BLaER1 treated with 17β-estradiol and CSF1 and Interleukin-3, amounts not matched to agents 10 nM and 100 nM (cell line): Measurements from ENCODE around the gene TMEM17.

Experiments used
- H3K27ac ChIP-seq, 11 experiments: shearing (Covaris generic); formaldehyde crosslinking; 2 replicates each; pipeline ENCODE4 v1.8.1; 2022
- H3K27me3 ChIP-seq, 11 experiments: shearing (Covaris generic); formaldehyde crosslinking; 2 replicates each; pipeline ENCODE4 v1.8.1; 2022
- H3K36me3 ChIP-seq, 11 experiments: shearing (Covaris generic); formaldehyde crosslinking; 2 replicates each; pipeline ENCODE4 v1.8.1; 2022
- H3K4me1 ChIP-seq, 10 experiments: shearing (Covaris generic); formaldehyde crosslinking; 2 replicates each; pipeline ENCODE4 v1.8.1; 2022
- H3K4me2 ChIP-seq, 11 experiments: shearing (Covaris generic); formaldehyde crosslinking; 2 replicates each; pipeline ENCODE4 v1.8.1; 2022
- H3K4me3 ChIP-seq, 10 experiments: shearing (Covaris generic); formaldehyde crosslinking; 2 replicates each; pipeline ENCODE4 v1.8.1; 2022
- H3K9ac ChIP-seq, 11 experiments: shearing (Covaris generic); formaldehyde crosslinking; 2 replicates each; pipeline ENCODE4 v1.8.1; 2022
- H3K9me3 ChIP-seq, 11 experiments: shearing (Covaris generic); formaldehyde crosslinking; replicated peaks in 1 of 11; 2 replicates each; pipeline ENCODE4 v1.8.1; 2022
- H4K20me1 ChIP-seq, 11 experiments: shearing (Covaris generic); formaldehyde crosslinking; 2 replicates each; pipeline ENCODE4 v1.8.1; 2022
- Cebpa-rat ChIP-seq, 11 experiments: shearing (Covaris generic); IDR thresholded peaks; 2 replicates each; pipeline ENCODE4 v1.8.1; 2022

TMEM17 gene

DNA sequence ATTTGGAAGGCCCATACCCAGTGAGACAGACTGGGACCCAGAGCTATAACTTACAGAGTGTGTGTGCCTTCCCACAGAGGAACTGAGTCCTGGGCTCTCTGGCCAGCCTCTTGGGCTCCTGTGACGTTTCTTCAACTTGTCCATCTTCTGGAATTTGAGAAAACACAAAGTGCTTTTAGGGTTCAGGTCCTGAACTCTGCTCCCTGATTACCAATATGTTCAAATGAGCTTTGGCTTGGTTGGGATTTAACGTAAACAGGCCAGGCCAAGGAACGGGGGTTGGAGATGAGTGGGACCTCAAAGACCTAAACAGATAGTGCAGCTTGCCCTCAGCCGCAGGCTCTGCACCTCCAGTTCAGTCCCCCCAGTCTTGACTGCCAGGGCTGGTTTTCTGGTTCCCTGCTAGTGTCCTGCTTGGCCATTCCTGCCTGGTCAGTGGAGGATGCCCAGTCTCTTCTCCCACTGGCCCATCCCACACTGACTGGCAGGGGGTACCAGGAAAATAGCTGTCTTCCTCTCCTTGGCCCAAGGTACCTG is 44.9 kb downstream of the TMEM17 start:
- H3K9ac ChIP-seq = no peak overlapping the region
- peaks cover 0 to 7% (median 0%) of the 10 kb centered on the region in 11 experiments; a peak in 1 of 22 replicates for H3K27me3 ChIP-seq
- H3K4me1 ChIP-seq = peaks cover 0 to 8% (median 4%) of the 10 kb centered on the region in 10 experiments; a peak in 3 of 20 replicates
- no peak overlapping the region for H3K27ac ChIP-seq
- no peak overlapping the region for H3K4me3 ChIP-seq
- no peaks in the 10 kb centered on the region for H3K9me3 ChIP-seq
- TF ChIP-seq Cebpa-rat (IDR thresholded peaks at IDR 0.05) = no peak
- H3K36me3 ChIP-seq = no peaks in the 10 kb centered on the region
- no peak overlapping the region for H3K4me2 ChIP-seq
- H4K20me1 ChIP-seq = no peaks in the 10 kb centered on the region

DNA sequence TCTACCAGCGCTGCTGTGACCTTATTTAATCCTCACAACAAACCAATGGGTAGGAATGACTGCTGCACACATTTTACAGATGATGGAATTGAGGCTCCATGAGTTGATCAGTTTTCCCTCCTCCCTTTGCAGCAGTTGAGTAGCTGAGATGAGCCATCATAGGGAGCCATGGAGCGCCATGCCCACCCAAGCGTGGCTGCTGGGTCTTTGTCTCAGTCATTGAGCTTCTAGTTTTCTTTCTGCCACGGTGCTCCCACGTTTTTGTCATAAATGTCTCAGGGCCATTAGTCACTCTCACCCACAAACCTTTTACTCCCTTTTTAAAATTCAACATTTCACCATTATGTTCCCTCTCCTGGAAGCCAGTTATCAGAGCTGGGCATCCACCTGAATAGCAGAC is 45.8 kb downstream of the TMEM17 start:
- Histone ChIP-seq H3K4me3 (no peak overlapping the region), H4K20me1 (no peaks in the 10 kb centered on the region), H3K4me1 (peaks cover 0 to 8% (median 4%) of the 10 kb centered on the region in 10 experiments; a peak in 3 of 20 replicates), H3K4me2 (no peak overlapping the region), H3K9ac (no peak overlapping the region), H3K36me3 (no peaks in the 10 kb centered on the region), H3K27ac (no peak overlapping the region), H3K27me3 (peaks cover 0 to 7% (median 0%) of the 10 kb centered on the region in 11 experiments; a peak in 1 of 22 replicates), H3K9me3 (no peaks in the 10 kb centered on the region)
- no peak for TF ChIP-seq Cebpa-rat (IDR thresholded peaks at IDR 0.05)

DNA sequence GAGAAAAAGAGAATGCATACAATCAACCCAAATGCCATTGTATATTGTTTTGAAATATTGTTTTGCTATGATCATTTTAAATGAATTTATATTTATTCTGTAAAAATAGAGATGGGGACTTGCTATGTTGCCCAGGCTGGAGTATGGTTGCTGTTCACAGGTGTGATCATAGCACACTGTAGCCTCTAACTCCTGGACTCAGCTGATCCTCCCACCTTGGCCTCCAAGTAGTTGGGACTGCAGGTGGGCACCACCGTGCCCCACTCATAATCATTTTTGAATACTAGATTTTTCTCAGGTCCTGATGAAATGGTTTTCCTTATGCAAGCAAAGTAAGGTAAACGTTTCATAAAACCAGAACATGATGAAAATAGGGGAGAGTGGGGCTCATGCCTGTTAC is 46.3 kb downstream of the TMEM17 start:
- Histone ChIP-seq H4K20me1 (no peaks in the 10 kb centered on the region), H3K27ac (no peak overlapping the region), H3K9ac (no peak overlapping the region), H3K4me2 (no peak overlapping the region), H3K4me3 (no peak overlapping the region), H3K36me3 (no peaks in the 10 kb centered on the region), H3K4me1 (peaks cover 0 to 8% (median 4%) of the 10 kb centered on the region in 10 experiments; a peak in 3 of 20 replicates), H3K27me3 (peaks cover 0 to 7% (median 0%) of the 10 kb centered on the region in 11 experiments; a peak in 1 of 22 replicates), H3K9me3 (no peaks in the 10 kb centered on the region)
- no peak for TF ChIP-seq Cebpa-rat (IDR thresholded peaks at IDR 0.05)

DNA sequence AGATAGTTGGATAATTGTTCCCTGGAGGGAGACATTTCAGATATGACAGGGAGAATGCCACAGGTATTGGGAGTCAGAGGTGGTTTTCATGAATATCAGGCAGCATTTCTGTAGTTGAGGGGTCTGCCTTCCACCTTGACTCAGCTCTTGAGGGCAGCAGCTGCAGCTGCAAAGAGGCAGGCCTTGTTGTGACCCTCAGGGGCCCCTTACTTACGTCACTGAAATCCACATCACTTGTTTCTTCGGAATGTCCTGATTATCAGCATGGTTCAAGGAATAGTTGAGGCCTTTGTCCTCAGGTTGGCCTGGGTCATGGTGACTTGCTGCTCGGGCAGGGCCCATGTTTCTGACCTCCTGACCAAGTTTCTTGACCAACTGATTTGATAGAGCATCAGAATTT is 46.9 kb downstream of the TMEM17 start:
- TF ChIP-seq Cebpa-rat (IDR thresholded peaks at IDR 0.05) = no peak
- Histone ChIP-seq H3K36me3 (no peaks in the 10 kb centered on the region), H3K9me3 (no peaks in the 10 kb centered on the region), H3K9ac (no peak overlapping the region), H3K4me2 (no peak overlapping the region), H3K27me3 (peaks cover 0 to 7% (median 0%) of the 10 kb centered on the region in 11 experiments; a peak in 1 of 22 replicates), H3K4me1 (peaks cover 0 to 8% (median 4%) of the 10 kb centered on the region in 10 experiments; a peak in 3 of 20 replicates), H3K4me3 (no peak overlapping the region), H3K27ac (no peak overlapping the region), H4K20me1 (no peaks in the 10 kb centered on the region)

DNA sequence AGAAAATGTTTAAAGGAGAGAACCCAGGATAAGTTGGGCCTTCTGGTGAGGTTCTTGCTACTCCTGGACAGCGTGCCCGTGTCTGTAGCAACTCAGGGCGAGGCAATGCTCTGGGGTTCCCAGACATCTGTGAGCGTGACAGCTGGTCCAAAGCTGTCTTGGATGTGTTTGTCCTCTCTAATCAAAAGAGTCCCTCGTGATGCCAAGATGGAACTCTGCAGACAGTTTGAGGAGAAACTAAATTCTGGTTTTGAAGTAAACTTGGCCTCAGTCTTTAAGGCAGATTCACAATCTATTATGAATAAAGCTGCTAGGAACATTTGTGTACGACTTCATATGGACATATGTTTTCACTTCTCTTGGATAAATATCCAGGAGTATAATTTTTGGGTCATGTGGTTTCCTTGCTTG is 47.3 kb downstream of the TMEM17 start:
- H3K4me1 ChIP-seq = peaks cover 0 to 8% (median 4%) of the 10 kb centered on the region in 10 experiments; a peak in 3 of 20 replicates
- no peak overlapping the region for H3K27ac ChIP-seq
- TF ChIP-seq Cebpa-rat (IDR thresholded peaks at IDR 0.05) = no peak
- H3K36me3 ChIP-seq = no peaks in the 10 kb centered on the region
- H3K4me2 ChIP-seq = no peak overlapping the region
- no peaks in the 10 kb centered on the region for H4K20me1 ChIP-seq
- peaks cover 0 to 7% (median 0%) of the 10 kb centered on the region in 11 experiments; a peak in 1 of 22 replicates for H3K27me3 ChIP-seq
- H3K9me3 ChIP-seq = no peaks in the 10 kb centered on the region
- no peak overlapping the region for H3K4me3 ChIP-seq
- H3K9ac ChIP-seq = no peak overlapping the region

DNA sequence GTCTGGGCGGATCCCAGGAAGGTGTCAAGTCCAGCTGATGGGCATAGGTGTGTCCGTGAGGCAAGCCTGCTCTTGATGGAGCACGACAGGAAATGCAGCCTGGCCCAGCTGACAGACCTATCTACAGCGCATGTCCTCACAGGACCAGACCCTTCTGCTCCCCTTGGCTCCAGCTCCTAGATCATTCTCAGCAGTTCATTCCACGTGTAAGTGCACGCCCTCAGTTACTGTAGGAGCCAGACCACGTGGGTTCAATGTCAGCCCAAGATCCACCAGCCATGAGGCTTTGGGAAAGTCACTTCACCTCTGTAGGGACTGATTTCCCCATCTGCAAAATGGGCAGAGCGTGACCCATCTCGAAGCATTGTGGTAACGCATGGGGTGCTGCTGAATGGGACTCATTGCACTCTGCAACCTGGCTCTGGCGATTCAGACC is 47.8 kb downstream of the TMEM17 start:
- Histone ChIP-seq H3K4me1 (peaks cover 0 to 8% (median 4%) of the 10 kb centered on the region in 10 experiments; a peak in 3 of 20 replicates), H3K4me2 (no peak overlapping the region)
- TF ChIP-seq Cebpa-rat (IDR thresholded peaks at IDR 0.05) = no peak

DNA sequence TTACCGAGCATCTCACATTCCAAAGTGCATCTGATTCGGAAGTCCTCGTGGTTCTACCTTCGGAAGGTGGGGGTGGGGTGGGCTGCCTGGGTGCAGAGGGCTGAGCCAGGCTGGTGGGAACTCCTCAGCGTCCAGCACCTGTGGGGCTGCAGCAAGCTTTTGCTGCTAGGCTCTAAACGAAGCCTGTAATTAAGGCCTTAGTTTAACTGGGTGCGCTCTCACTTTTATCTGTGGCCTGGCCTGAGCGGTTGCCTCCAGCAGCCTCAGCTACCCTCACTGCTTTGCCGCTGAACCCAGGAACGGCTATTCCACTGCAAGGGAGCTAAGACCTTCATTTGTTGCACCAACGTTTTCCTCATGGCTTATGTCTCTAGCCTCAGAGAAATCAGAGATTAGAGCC is 48.4 kb downstream of the TMEM17 start:
- no peak for TF ChIP-seq Cebpa-rat (IDR thresholded peaks at IDR 0.05)
- no peaks in the 10 kb centered on the region for H3K36me3 ChIP-seq
- H3K27me3 ChIP-seq = peaks cover 0 to 7% (median 0%) of the 10 kb centered on the region in 11 experiments; a peak in 1 of 22 replicates
- peak overlapping the region; percentile 76 to 99 (median 91) for H3K4me2 ChIP-seq
- peak overlapping the region; percentile 60 to 80 (median 76); a peak in 19 of 22 replicates for H3K9ac ChIP-seq
- H4K20me1 ChIP-seq = no peaks in the 10 kb centered on the region
- peak overlapping the region in 3 of 11 experiments; percentile 50 to 66 (median 54); a peak in 4 of 22 replicates for H3K27ac ChIP-seq
- H3K9me3 ChIP-seq = no peaks in the 10 kb centered on the region
- peaks cover 0 to 8% (median 4%) of the 10 kb centered on the region in 10 experiments; a peak in 3 of 20 replicates for H3K4me1 ChIP-seq
- peak overlapping the region; percentile 58 to 74 (median 64) for H3K4me3 ChIP-seq

More for the DNA sequence above, 47.8 kb downstream of the TMEM17 start:
- Histone ChIP-seq H3K36me3 (no peaks in the 10 kb centered on the region), H3K27ac (no peak overlapping the region), H4K20me1 (no peaks in the 10 kb centered on the region), H3K9me3 (no peaks in the 10 kb centered on the region), H3K4me3 (no peak overlapping the region), H3K27me3 (peaks cover 0 to 7% (median 0%) of the 10 kb centered on the region in 11 experiments; a peak in 1 of 22 replicates), H3K9ac (no peak overlapping the region)

DNA sequence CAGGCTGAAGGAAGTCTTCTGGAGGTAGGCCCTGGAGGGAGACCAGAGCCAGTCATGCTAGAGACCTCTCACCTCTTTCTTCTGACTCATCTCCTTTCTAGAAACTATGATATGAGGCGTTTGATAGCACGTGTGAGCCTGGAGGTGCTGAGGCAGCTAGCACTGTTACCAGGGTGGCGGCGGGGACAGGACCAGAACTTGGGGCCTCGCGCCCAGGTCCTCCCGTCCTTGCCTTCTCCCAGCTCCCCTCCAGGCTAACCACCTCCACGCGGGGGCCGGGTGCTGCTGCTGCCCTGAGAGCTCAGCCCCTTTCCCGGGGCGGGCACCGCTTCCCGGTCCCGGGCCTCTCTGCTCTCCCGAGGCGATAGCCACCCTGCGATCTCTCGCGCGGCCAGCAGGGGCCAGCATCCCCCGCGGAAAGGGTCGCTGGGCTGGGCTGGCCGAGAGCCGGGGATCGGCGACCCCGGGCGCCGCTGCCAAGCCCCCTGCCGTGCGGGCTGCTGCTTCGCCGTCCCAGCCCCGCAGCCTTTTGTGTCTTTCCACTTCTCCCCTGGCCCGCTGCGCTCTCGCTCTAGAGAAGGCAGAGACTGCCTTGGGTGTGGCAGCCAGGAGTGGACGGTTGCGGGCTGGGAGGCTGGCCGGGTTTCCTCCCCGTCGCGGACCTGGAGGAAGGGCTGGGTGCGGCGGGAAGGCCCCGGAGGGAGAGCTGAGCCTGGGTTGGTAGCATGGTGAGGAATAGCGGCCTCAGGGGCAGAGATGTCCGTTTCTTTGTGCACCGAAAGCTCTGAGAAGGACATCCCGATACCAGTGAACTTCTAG is 49.1 kb downstream of the TMEM17 start:
- peaks cover 0 to 7% (median 0%) of the 10 kb centered on the region in 11 experiments; a peak in 1 of 22 replicates for H3K27me3 ChIP-seq
- H3K4me3 ChIP-seq = peak overlapping the region; percentile 58 to 74 (median 64)
- no peaks in the 10 kb centered on the region for H3K9me3 ChIP-seq
- peak overlapping the region; percentile 76 to 99 (median 91) for H3K4me2 ChIP-seq
- no peaks in the 10 kb centered on the region for H4K20me1 ChIP-seq
- H3K27ac ChIP-seq = peak overlapping the region in 7 of 11 experiments; percentile 9 to 66 (median 50); a peak in 10 of 22 replicates
- H3K4me1 ChIP-seq = peaks cover 0 to 8% (median 4%) of the 10 kb centered on the region in 10 experiments; a peak in 3 of 20 replicates
- peak overlapping the region; percentile 60 to 80 (median 76) for H3K9ac ChIP-seq
- no peak for TF ChIP-seq Cebpa-rat (IDR thresholded peaks at IDR 0.05)
- no peaks in the 10 kb centered on the region for H3K36me3 ChIP-seq
